A549 (cell line): ENCODE measurements around the gene NLRP3. TPM values are rescaled to one million over a fixed set of nuclear protein-coding genes. Genes with fewer than 3 reads are reported as not detected.
A peak's percentile ranks its signal among the peaks of the same experiment; 100 is the strongest.

Experiments used
- ATAC-seq, 2 experiments: fragments of 200-7000 bp in 1 of 2; fragments of >200 bp in 1 of 2; cut with Nextera tagmentation in 1 of 2; cut with Tn5 transposase in 1 of 2; 3 replicates each; pipeline versions ENCODE4 v1.8.0 to v1.9.1; 2018 to 2020; ENCODE audit warnings: mild to moderate bottlenecking in 1 of 2, moderate library complexity in 1 of 2
- CTCF ChIA-PET: fragments of 300-600 bp; sonication (Branson Sonifier 250); formaldehyde crosslinking; extraction: SDS; loops from one replicate; lab custom pipeline; 2021; ENCODE audit warnings: antibody characterized with exemption, inconsistent platforms; lab: Yijun Ruan, JAX
- POLR2A ChIA-PET: fragments of 350-600 bp; formaldehyde crosslinking; extraction: SDS; loops from one replicate; lab custom pipeline; 2021; ENCODE audit warnings: antibody characterized with exemption, inconsistent platforms; lab: Yijun Ruan, JAX
- DNase-seq, 2 experiments: peaks; one replicate each; pipeline versions ENCODE4 v3.0.0 to v3.0.0-alpha.2; 2011 to 2016; ENCODE audit warnings: low read depth in 1 of 2, low spot score in 1 of 2
- FAIRE-seq: peaks from 2 replicates; lab custom pipeline; 2011; peaks lifted over from hg19 to GRCh38; lab: Jason Lieb, UNC
- H3K27ac ChIP-seq, 2 experiments: fragments of >200 bp; sonication (Bioruptor Twin); formaldehyde crosslinking; 3 replicates each; pipeline ENCODE4 v1.5.1; 2016 to 2017
- H3K4me1 ChIP-seq: fragments of >200 bp; sonication (Bioruptor Twin); formaldehyde crosslinking; 3 replicates; pipeline ENCODE4 v1.6.1; 2016
- H3K4me2 ChIP-seq: fragments of >200 bp; sonication (Bioruptor Twin); formaldehyde crosslinking; 3 replicates; pipeline ENCODE4 v1.6.1; 2016
- H3K4me3 ChIP-seq: fragments of >200 bp; sonication (Bioruptor Twin); formaldehyde crosslinking; 3 replicates; pipeline ENCODE4 v1.5.1; 2016
- H3K9me3 ChIP-seq: fragments of >200 bp; sonication (Bioruptor Twin); formaldehyde crosslinking; 3 replicates; pipeline ENCODE4 v1.6.1; 2016
- CEBPB ChIP-seq, 2 experiments: fragments of >200 bp in 1 of 2; sonication (Bioruptor Twin) in 1 of 2; formaldehyde crosslinking in 1 of 2; IDR thresholded peaks; 2 replicates each; pipeline ENCODE4 v1.6.1; 2012 to 2016
- CHD2 ChIP-seq: fragments of 150-350 bp; IDR thresholded peaks from 2 replicates; pipeline ENCODE4 v1.6.1; 2014; ENCODE audit warnings: low read length; ENCODE audit not compliant: partially characterized antibody
- CTCF ChIP-seq: fragments of >200 bp; sonication (Bioruptor Twin); formaldehyde crosslinking; IDR thresholded peaks from 3 replicates; pipeline ENCODE4 v1.5.1; 2016
- EHF ChIP-seq: fragments of 250-450 bp; sonication (Bioruptor Pico); IDR thresholded peaks from 2 replicates; pipeline ENCODE4 v1.5.0; 2020; ENCODE audit warnings: mild to moderate bottlenecking
- FOSB ChIP-seq: fragments of 250-450 bp; sonication (Bioruptor Pico); IDR thresholded peaks from 2 replicates; pipeline ENCODE4 v1.5.0; 2020; ENCODE audit warnings: mild to moderate bottlenecking, moderate library complexity
- HDAC2 ChIP-seq: fragments of 200-600 bp; sonication (generic); IDR thresholded peaks from 2 replicates; pipeline ENCODE4 v1.6.1; 2016
- HES2 ChIP-seq: fragments of >200 bp; sonication (Bioruptor Twin); formaldehyde crosslinking; IDR thresholded peaks from 2 replicates; pipeline ENCODE4 v1.6.1; 2016
- HEYL ChIP-seq: fragments of 250-450 bp; sonication (Bioruptor Pico); IDR thresholded peaks from 2 replicates; pipeline ENCODE4 v1.8.0; 2021; ENCODE audit warnings: mild to moderate bottlenecking, moderate library complexity
- MAX ChIP-seq: IDR thresholded peaks from 2 replicates; pipeline ENCODE4 v1.6.1; 2012
- NPAS2 ChIP-seq: fragments of 250-450 bp; sonication (Bioruptor Pico); IDR thresholded peaks from 2 replicates; pipeline ENCODE4 v1.8.0; 2022; ENCODE audit warnings: mild to moderate bottlenecking, moderate library complexity, borderline replicate concordance
- NR3C1 ChIP-seq: fragments of >200 bp; sonication (Bioruptor Twin); formaldehyde crosslinking; IDR thresholded peaks from 3 replicates; pipeline ENCODE4 v1.6.1; 2017
- PBX3 ChIP-seq: IDR thresholded peaks from 2 replicates; pipeline ENCODE4 v1.6.1; 2012
- POLR2A ChIP-seq: IDR thresholded peaks from 2 replicates; pipeline ENCODE4 v1.6.1; 2012; ENCODE audit warnings: mild to moderate bottlenecking, low read length
- REST ChIP-seq: fragments of 200-600 bp; sonication (generic); IDR thresholded peaks from 2 replicates; pipeline ENCODE4 v1.6.1; 2016; ENCODE audit warnings: antibody characterized with exemption, mild to moderate bottlenecking, moderate library complexity
- RNF2 ChIP-seq: fragments of 200-600 bp; sonication (generic); IDR thresholded peaks from 2 replicates; pipeline ENCODE4 v1.6.1; 2016; ENCODE audit warnings: low read depth, mild to moderate bottlenecking, antibody characterized with exemption, moderate library complexity, borderline replicate concordance
- SREBF2 ChIP-seq: fragments of 450-650 bp; IDR thresholded peaks from 2 replicates; pipeline ENCODE4 v1.6.1; 2014; ENCODE audit warnings: mild to moderate bottlenecking, moderate library complexity
- ZC3H11A ChIP-seq: fragments of 450-650 bp; IDR thresholded peaks from 2 replicates; pipeline ENCODE4 v1.6.1; 2014; ENCODE audit warnings: antibody characterized with exemption, mild to moderate bottlenecking
- ZNF302 ChIP-seq: fragments of 250-450 bp; sonication (Bioruptor Pico); IDR thresholded peaks from 2 replicates; pipeline ENCODE4 v1.9.0; 2021; ENCODE audit warnings: inconsistent platforms, mild to moderate bottlenecking, moderate library complexity
- WGBS: methylation state at CpG from one replicate; pipeline ENCODE4 v1.1.6; 2017; ENCODE audit errors: missing lambda C conversion rate; 5-methylcytosine and 5-hydroxymethylcytosine counted together
- polyA plus RNA-seq, 4 experiments: library from polyadenylated mRNA; depleted of rRNA in 3 of 4; stranded (reverse); fragments of >200 nt; fragmentation: RNase III in 1 of 4; extraction: RNeasy Plus Mini Kit Qiagen cat#74134 plus additional on column Dnase treatment in 1 of 4; gene quantifications; 2 replicates in 3 of 4; 3 replicates in 1 of 4; pipeline ENCODE4 v1.2.3, GENCODE V29; 2011 to 2017

The NLRP3 gene
- polyA plus RNA-seq, 2 of the 4 experiments (the other 2 are of a cell fraction): not detected

- peak overlapping the region; percentile 44 to 75 for H3K27ac ChIP-seq
- ATAC-seq: peak; percentile 91 to 95
Measured at GRCh38 chr1:247448107-247448791, 32.3 kb downstream of the NLRP3 start.

GRCh38 chr1:247451388-247452010 is 35.5 kb downstream of the NLRP3 start:
- TF ChIP-seq NPAS2 (no peak), RNF2 (no peak), REST (no peak), HES2 (no peak), HDAC2 (no peak)
- DNase-seq (no peak), ATAC-seq (no peak), FAIRE-seq (no peak)
- Histone ChIP-seq H3K4me2 (no peak overlapping the region), H3K27ac (no peak overlapping the region), H3K4me3 (no peak overlapping the region), H3K4me1 (no peaks in the 10 kb centered on the region), H3K9me3 (peaks cover 9% of the 10 kb centered on the region; the same call in 2 of the 3 replicates)
- WGBS: 28% methylated on average over 7 of the region's 23 CpGs
- POLR2A ChIA-PET: no interaction called here
- CTCF ChIA-PET: interaction anchor here (0.6 kb wide), 1 partner anchor 78 kb away, joined by 3 read pairs; no protein-coding TSS in a partner anchor

More at GRCh38 chr1:247448107-247448791, 32.3 kb downstream of the NLRP3 start:
- H3K4me3 ChIP-seq: peak overlapping the region; percentile 43
- FAIRE-seq (no peak), DNase-seq (peak; percentile 37 to 72)
- H3K4me1 ChIP-seq: no peaks in the 10 kb centered on the region
- CTCF ChIA-PET: interaction anchor here (0.7 to 1.3 kb wide), 2 partner anchors 59 to 76 kb away, joined by 3 read pairs; no protein-coding TSS in a partner anchor
- H3K4me2 ChIP-seq: peak overlapping the region; percentile 76
- POLR2A ChIA-PET: interaction anchor here (0.6 to 0.8 kb wide), 2 partner anchors 33 to 238 kb away, joined by 3 to 6 read pairs; no protein-coding TSS in a partner anchor
- 1% methylated on average over 31 of the region's 31 CpGs for WGBS
- peaks cover 9% of the 10 kb centered on the region; the same call in 2 of the 3 replicates for H3K9me3 ChIP-seq
- TF ChIP-seq MAX: peak; percentile 48
- TF ChIP-seq ZNF302 (CRISPR knock-in tag): no peak
- TF ChIP-seq, all 56 proteins: peak for 1

GRCh38 chr1:247452447-247453039 is 36.6 kb downstream of the NLRP3 start:
- Histone ChIP-seq H3K4me3 (no peak overlapping the region), H3K4me1 (no peaks in the 10 kb centered on the region), H3K9me3 (no peaks in the 10 kb centered on the region; the same call in 2 of the 3 replicates), H3K4me2 (no peak overlapping the region), H3K27ac (no peak overlapping the region)
- DNase-seq: no peak
- no peak for FAIRE-seq
- ATAC-seq: no peak
- WGBS: 15% methylated on average over 10 of the region's 12 CpGs
- POLR2A ChIA-PET: no interaction called here
- CTCF ChIA-PET: interaction anchor here (1.2 kb wide), 1 partner anchor 63 kb away, joined by 3 read pairs; no protein-coding TSS in a partner anchor
- TF ChIP-seq PBX3 (no peak), CHD2 (no peak), EHF (no peak), CEBPB (IDR thresholded peaks at IDR 0.05) (no peak), FOSB (no peak), SREBF2 (no peak), REST (no peak), ZC3H11A (no peak), NR3C1 (no peak), CTCF (no peak), HEYL (CRISPR knock-in tag) (no peak), POLR2A (no peak)
